Measurements from ENCODE around the gene SPOCD1.

SPOCD1 gene

DNA sequence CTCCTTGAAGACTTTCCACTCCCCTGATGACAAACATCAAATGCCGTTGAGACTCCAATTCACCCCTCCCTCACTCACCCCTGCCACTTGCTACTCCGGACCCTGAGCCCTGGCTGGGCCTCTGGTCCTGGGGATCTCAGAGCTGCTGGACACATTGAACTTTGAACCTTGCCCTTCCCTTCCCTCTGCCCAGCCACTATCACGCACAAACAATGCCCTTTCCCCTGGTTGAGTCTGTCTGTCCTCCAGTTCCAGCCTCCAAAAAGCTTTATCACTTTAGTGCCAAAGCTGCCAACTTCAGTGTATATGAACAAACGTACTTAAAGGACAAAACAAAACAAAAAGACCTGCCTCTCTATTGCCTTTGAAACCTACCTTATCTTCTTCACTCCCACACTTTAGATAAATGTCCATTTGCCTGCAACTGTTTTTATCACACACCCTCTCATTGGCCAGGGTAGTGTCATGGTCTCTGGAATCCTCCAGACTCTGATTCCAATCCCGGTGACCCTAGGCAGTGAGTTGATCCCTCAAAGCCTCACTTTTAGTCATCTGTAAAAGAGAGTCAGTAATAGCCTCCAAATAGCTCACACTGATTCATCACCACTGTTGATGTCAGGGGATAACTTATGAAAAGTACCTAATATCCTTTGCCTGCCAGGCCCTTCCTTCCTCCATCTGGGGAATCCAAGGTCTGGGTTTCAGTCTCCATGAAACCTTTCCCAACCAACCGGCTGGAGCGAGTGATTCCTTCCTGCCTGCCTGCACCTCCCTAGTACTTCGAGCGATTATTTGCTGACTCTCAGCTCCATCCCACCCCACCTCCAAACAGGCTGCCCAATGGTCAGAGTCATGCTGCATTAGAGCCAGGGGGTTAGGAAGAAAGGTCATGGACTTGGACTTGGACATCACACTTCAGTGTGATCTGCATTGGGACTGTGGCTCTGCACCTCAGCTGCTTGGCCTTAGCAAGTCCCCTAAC, 15.9 kb upstream of the SPOCD1 start:
- ChIA-PET CTCF (interaction anchor here (1.1 to 3.2 kb wide), 6 partner anchors 8 to 146 kb away, joined by 3 to 23 read pairs (median 3); partner anchors contain the start of gene SPOCD1), POLR2A (no interaction called here)
- DNase-seq (ENCODE audit: low read depth, low spot score): no peak

GRCh38 chr1:31830511-31830910, 14.7 kb upstream of the SPOCD1 start:
- ChIA-PET POLR2A (no interaction called here), CTCF (interaction anchor here (1.0 kb wide), 1 partner anchor 135 kb away, joined by 3 read pairs; no protein-coding TSS in a partner anchor)
- TF ChIP-seq CTCF (IDR thresholded peaks at IDR 0.05; ENCODE audit: insufficient read depth, low read length, missing control alignments): no peak
- no peak overlapping the region for H3K4me3 ChIP-seq (ENCODE audit: low read depth, low read length)
- DNase-seq (ENCODE audit: low read depth, low spot score): no peak

More for the DNA sequence above, 15.9 kb upstream of the SPOCD1 start:
- TF ChIP-seq CTCF (IDR thresholded peaks at IDR 0.05; ENCODE audit: insufficient read depth, low read length, missing control alignments): no peak
- no peak overlapping the region for H3K4me3 ChIP-seq (ENCODE audit: low read depth, low read length)

DNA sequence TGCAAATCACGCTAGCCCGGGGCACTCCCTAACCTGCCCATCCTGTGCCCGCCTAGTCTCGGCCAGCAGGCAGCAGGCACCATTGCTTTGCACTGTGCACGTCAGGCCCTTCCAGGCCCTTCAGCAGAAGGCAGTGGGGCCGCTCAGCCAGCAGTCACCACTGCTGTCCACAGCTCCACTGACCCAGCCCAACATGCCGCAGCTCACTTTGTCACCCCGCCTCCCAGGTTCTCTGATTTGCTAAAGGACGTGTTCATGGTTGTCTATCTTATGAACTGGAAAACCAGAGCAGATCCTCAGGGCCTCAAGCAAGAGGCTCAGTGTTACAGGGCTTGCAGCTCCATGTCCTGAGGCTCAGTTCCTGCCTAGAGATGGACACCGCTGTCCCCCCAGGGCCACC, 14.2 kb upstream of the SPOCD1 start:
- ChIA-PET POLR2A (no interaction called here), CTCF (interaction anchor here (0.7 to 1.0 kb wide), 3 partner anchors 15 to 135 kb away, joined by 3 to 4 read pairs (median 4); partner anchors contain the start of gene SPOCD1)
- TF ChIP-seq CTCF (IDR thresholded peaks at IDR 0.05; ENCODE audit: insufficient read depth, low read length, missing control alignments): no peak
- H3K4me3 ChIP-seq (ENCODE audit: low read depth, low read length): no peak overlapping the region
- no peak for DNase-seq (ENCODE audit: low read depth, low spot score)

DNA sequence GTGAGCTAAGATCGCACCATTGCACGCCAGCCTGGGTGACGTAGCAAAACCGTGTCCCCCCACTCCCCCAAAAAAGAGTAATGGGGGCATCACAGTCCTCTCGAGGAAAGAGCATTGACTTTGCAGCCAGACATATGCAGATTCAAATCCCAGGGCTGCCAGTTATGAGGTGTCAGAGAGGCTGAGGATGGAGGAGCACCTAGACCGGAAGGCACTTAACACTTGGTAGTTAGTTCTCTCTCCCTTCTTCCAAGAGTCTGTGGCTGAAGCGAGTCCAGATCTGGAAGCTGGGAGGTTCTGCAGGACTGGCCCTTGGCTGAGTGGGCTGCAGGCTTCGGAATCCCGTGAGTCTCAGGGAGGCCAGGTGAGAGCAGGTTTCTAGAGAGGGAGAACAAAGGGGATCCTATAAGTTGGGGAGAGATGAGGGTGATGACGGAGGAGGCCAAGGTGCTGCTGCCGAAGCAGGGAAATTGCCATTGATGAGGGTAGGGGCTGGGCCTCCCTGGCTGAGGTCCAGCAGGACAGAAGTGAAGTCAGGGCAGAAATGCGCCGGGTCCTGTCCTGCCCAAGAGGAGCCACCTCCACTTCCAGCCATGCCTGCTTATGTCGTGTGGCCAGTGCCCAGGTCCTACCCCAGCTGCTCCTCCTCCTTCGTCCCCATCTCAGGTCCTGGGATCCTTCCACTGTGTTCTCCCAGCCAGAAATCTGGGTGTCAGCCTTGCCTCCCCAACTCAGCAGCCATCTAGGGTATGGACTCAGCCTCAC, 13.3 kb upstream of the SPOCD1 start:
- no peak for TF ChIP-seq CTCF (IDR thresholded peaks at IDR 0.05; ENCODE audit: insufficient read depth, low read length, missing control alignments)
- DNase-seq (ENCODE audit: low read depth, low spot score): no peak
- POLR2A ChIA-PET: no interaction called here
- H3K4me3 ChIP-seq (ENCODE audit: low read depth, low read length): no peak overlapping the region
- CTCF ChIA-PET: interaction anchor here (3.7 kb wide), 1 partner anchor 12 kb away, joined by 18 read pairs; the partner anchor contains the start of gene SPOCD1

GRCh38 chr1:31828341-31828740, 12.5 kb upstream of the SPOCD1 start:
- ChIA-PET CTCF (interaction anchor here (3.7 kb wide), 1 partner anchor 12 kb away, joined by 18 read pairs; the partner anchor contains the start of gene SPOCD1), POLR2A (no interaction called here)
- TF ChIP-seq CTCF (IDR thresholded peaks at IDR 0.05; ENCODE audit: insufficient read depth, low read length, missing control alignments): no peak
- no peak for DNase-seq (ENCODE audit: low read depth, low spot score)
- no peak overlapping the region for H3K4me3 ChIP-seq (ENCODE audit: low read depth, low read length)
